ENCODE results near the gene ZNF516.

ZNF516 gene

GRCh38 chr18:76468345-76469304, 26.4 kb downstream of the ZNF516 start:
- DNase-seq = no peak

GRCh38 chr18:76467371-76468190, 27.5 kb downstream of the ZNF516 start:
- DNase-seq = no peak

GRCh38 chr18:76466410-76466991, 28.5 kb downstream of the ZNF516 start:
- DNase-seq = no peak

- DNase-seq = no peak
Measured at GRCh38 chr18:76465630-76466409, 29.2 kb downstream of the ZNF516 start.

- DNase-seq = no peak
Measured at GRCh38 chr18:76464281-76465259, 30.5 kb downstream of the ZNF516 start.

GRCh38 chr18:76463872-76464271, 31.2 kb downstream of the ZNF516 start:
- no peak for DNase-seq

- DNase-seq = no peak
Measured at GRCh38 chr18:76463358-76463757, 31.7 kb downstream of the ZNF516 start.

GRCh38 chr18:76462326-76462694, 32.7 kb downstream of the ZNF516 start:
- no peak for DNase-seq

GRCh38 chr18:76461692-76462325, 33.2 kb downstream of the ZNF516 start:
- no peak for DNase-seq

- DNase-seq = no peak
Measured at GRCh38 chr18:76461148-76461547, 33.9 kb downstream of the ZNF516 start.

GRCh38 chr18:76460482-76460881, 34.6 kb downstream of the ZNF516 start:
- DNase-seq = no peak

GRCh38 chr18:76459687-76460350, 35.2 kb downstream of the ZNF516 start:
- DNase-seq = no peak

- DNase-seq = no peak
Measured at GRCh38 chr18:76459312-76459686, 35.7 kb downstream of the ZNF516 start.

GRCh38 chr18:76458522-76459311, 36.3 kb downstream of the ZNF516 start:
- no peak for DNase-seq

- no peak for DNase-seq
Measured at GRCh38 chr18:76457957-76458356, 37.1 kb downstream of the ZNF516 start.

GRCh38 chr18:76457475-76457874, 37.6 kb downstream of the ZNF516 start:
- DNase-seq = no peak

- DNase-seq = no peak
Measured at GRCh38 chr18:76456823-76457222, 38.2 kb downstream of the ZNF516 start.

GRCh38 chr18:76456018-76456750, 38.9 kb downstream of the ZNF516 start:
- no peak for DNase-seq
